ENCODE results near the gene RANBP17. TPM values are rescaled to one million over a fixed set of nuclear protein-coding genes. Genes with fewer than 3 reads are reported as not detected.

Gene RANBP17
- total and polyA plus RNA-seq, 2 experiments from 2014 or later, result 10.9 to 20.0 TPM

DNA sequence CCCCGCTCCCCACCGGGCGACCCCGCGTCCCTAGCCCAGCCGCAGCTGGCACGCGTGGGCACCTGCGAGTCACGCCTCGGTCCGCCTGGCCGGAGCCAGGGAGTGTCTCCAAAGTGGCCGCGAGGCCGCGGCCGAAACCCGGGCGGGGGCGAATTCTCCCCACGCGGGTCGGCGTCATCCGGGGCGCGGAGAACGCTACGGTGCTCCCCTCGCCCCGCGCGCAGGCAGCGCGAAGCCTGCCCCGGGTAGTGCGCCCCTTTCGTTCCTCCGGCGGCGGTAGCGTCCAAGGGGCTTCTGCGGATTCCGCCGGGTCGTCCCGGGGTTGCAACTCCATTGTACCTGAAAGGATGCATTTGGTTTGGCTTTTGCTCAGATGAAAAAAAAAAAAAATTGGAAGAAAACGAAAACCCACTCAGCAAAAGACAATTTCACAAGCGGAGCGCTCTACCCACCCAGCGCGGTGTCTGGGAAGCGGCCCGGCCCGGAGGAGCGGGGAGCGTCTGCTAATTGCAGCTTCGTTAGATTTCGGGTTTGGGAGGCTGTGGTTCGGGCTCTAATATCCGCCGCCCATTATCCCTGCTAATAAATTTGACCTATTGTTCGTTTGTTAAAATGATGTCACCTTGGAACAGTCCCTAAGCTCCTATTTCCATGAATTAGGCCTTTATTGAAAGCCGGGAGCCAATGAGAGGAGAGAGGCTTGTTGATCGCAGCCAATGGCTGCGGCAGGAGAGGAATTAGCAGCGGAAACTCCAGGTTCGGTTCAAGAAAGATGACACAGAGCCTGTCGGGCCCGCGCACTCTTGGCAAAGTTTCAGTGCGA lies 446.8 kb downstream of the RANBP17 start, which contains the start of gene TLX3:
Gene TLX3 (plus strand): TSS at position 796 of the 823 bp plus-strand sequence. CDS start 118 bp downstream, outside the sequence.
- Histone ChIP-seq H3K27me3 (peaks cover 100% of the 10 kb centered on the region), H3K4me1 (ENCODE audit: low read depth) (peaks cover 5% of the 10 kb centered on the region), H3K9me3 (ENCODE audit: low read depth) (no peaks in the 10 kb centered on the region), H3K4me3 (peak within 1 kb of the TSS; percentile 5), H3K36me3 (no peaks in the 10 kb centered on the region), H3K27ac (no peak within 1 kb of the TSS)
- TF ChIP-seq CTCF (IDR thresholded peaks at IDR 0.05; ENCODE audit: low read depth, low read length), result no peak
- peak; percentile 22 to 48 for DNase-seq (ENCODE audit: low read depth in 1 of 2, low spot score in 1 of 2)

DNA sequence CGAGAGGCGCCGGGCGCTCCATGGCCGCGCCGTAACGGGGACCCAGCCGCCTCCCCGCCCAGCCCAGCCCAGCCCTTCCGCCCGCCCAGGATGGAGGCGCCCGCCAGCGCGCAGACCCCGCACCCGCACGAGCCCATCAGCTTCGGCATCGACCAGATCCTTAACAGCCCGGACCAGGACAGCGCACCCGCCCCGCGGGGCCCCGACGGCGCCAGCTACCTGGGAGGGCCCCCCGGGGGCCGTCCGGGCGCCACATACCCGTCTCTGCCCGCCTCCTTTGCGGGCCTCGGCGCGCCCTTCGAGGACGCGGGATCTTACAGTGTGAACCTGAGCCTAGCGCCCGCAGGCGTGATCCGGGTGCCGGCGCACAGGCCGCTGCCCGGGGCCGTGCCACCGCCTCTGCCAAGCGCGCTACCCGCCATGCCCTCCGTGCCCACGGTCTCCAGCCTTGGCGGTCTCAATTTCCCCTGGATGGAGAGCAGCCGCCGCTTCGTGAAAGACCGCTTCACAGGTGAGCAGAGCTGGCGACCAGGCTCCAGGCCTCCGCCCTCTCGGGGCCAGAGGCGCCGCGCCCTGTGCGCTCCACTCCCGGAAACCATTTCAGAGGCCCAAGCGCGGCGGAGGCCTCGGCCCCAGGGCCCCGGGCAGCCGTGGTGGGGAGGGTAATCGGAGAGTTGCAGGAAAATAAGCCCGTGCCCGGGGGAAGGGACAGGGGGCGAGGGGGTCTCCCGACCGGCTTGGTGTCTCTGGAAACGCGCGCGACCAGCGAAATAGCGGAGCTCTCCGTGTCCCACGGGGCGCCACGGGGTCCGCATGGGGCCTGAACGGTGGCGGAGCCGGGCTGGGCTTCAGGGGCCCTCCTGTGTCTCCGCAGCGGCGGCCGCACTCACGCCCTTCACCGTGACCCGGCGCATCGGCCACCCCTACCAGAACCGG lies 447.7 kb downstream of the RANBP17 start:
- Histone ChIP-seq H3K27ac (no peak overlapping the region), H3K9me3 (ENCODE audit: low read depth) (no peaks in the 10 kb centered on the region), H3K4me3 (peak overlapping the region; percentile 5), H3K36me3 (no peaks in the 10 kb centered on the region), H3K4me1 (ENCODE audit: low read depth) (peaks cover 5% of the 10 kb centered on the region), H3K27me3 (peaks cover 100% of the 10 kb centered on the region)
- no peak for TF ChIP-seq CTCF (IDR thresholded peaks at IDR 0.05; ENCODE audit: low read depth, low read length)
- DNase-seq (ENCODE audit: low read depth in 1 of 2, low spot score in 1 of 2), result no peak

DNA sequence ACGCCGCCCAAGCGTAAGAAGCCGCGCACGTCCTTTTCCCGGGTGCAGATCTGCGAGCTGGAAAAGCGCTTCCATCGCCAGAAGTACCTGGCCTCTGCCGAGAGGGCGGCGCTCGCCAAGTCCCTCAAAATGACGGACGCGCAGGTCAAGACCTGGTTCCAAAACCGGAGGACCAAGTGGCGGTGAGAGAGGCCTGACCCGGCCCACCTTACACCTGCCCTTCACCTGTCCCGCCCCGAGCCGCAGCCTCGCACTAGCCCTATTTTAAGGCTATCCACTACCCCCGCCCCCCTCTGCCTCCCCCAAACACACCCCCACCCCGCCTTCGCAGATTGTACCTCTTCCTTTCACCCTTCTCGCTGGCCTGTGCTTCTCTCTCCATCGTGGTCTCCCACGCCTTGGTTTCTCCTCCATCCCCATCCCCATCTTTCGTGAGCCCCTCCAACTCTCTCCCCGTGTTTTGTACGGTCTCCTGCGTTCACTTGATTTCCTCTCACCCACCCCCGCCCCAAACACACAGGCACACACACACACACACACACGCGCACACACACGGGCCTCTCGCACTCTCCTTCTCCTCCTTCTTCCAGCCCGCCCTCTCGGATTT lies 448.5 kb downstream of the RANBP17 start:
- Histone ChIP-seq H3K36me3 (no peaks in the 10 kb centered on the region), H3K27ac (no peak overlapping the region), H3K27me3 (peaks cover 100% of the 10 kb centered on the region), H3K4me1 (ENCODE audit: low read depth) (peaks cover 5% of the 10 kb centered on the region), H3K9me3 (ENCODE audit: low read depth) (no peaks in the 10 kb centered on the region), H3K4me3 (no peak overlapping the region)
- no peak for DNase-seq (ENCODE audit: low read depth in 1 of 2, low spot score in 1 of 2)
- peak; percentile 22 for TF ChIP-seq CTCF (IDR thresholded peaks at IDR 0.05; ENCODE audit: low read depth, low read length)

- Histone ChIP-seq H3K9me3 (ENCODE audit: low read depth) (no peaks in the 10 kb centered on the region), H3K4me1 (ENCODE audit: low read depth) (peaks cover 5% of the 10 kb centered on the region), H3K4me3 (peak overlapping the region; percentile 13), H3K27ac (no peak overlapping the region), H3K27me3 (peaks cover 100% of the 10 kb centered on the region), H3K36me3 (no peaks in the 10 kb centered on the region)
- DNase-seq (ENCODE audit: low read depth in 1 of 2, low spot score in 1 of 2), result no peak
- no peak for TF ChIP-seq CTCF (IDR thresholded peaks at IDR 0.05; ENCODE audit: low read depth, low read length)
These were observed 449.1 kb downstream of the RANBP17 start for GRCh38 chr5:171310819-171311321.
